ELR (cell line): ENCODE results near the gene CAMK2A.
A peak's percentile ranks its signal among the peaks of the same experiment; 100 is the strongest.

Source experiments
- DNase-seq: peaks from one replicate; pipeline ENCODE4 v3.0.0-alpha.2; 2015; ENCODE audit warnings: low read depth

The CAMK2A gene

GRCh38 chr5:150289551-150290390 is at the start of gene CAMK2A:
Gene CAMK2A, minus strand, starts transcription at chr5:150289773. Its CDS starts 148 bp downstream, at chr5:150289625.
- DNase-seq = no peak

- DNase-seq = no peak
Observed at GRCh38 chr5:150339165-150339564, 49.6 kb upstream of the CAMK2A start.

- DNase-seq = no peak
Observed at GRCh38 chr5:150338546-150338945, 49.0 kb upstream of the CAMK2A start.

- DNase-seq = no peak
Observed at GRCh38 chr5:150335778-150336177, 46.2 kb upstream of the CAMK2A start.

- no peak for DNase-seq
Observed at GRCh38 chr5:150333400-150333799, 43.8 kb upstream of the CAMK2A start.

- DNase-seq = no peak
Observed at GRCh38 chr5:150329881-150330876, 40.6 kb upstream of the CAMK2A start.

GRCh38 chr5:150329038-150329437 is 39.5 kb upstream of the CAMK2A start:
- DNase-seq = no peak

- DNase-seq = no peak
Observed at GRCh38 chr5:150328515-150328914, 38.9 kb upstream of the CAMK2A start.

- no peak for DNase-seq
Observed at GRCh38 chr5:150327139-150327538, 37.6 kb upstream of the CAMK2A start.

- no peak for DNase-seq
Observed at GRCh38 chr5:150326707-150327106, 37.1 kb upstream of the CAMK2A start.

- no peak for DNase-seq
Observed at GRCh38 chr5:150325426-150325825, 35.9 kb upstream of the CAMK2A start.

GRCh38 chr5:150323819-150324218 is 34.2 kb upstream of the CAMK2A start:
- no peak for DNase-seq

- DNase-seq = peak; percentile 73
Observed at GRCh38 chr5:150323092-150323491, 33.5 kb upstream of the CAMK2A start.

GRCh38 chr5:150322202-150322601 is 32.6 kb upstream of the CAMK2A start:
- peak; percentile 94 for DNase-seq

GRCh38 chr5:150321784-150322183 is 32.2 kb upstream of the CAMK2A start:
- no peak for DNase-seq

- no peak for DNase-seq
Observed at GRCh38 chr5:150321211-150321610, 31.6 kb upstream of the CAMK2A start.

- peak; percentile 85 for DNase-seq
Observed at GRCh38 chr5:150320044-150320613, 30.6 kb upstream of the CAMK2A start.

GRCh38 chr5:150319484-150319790 is 29.9 kb upstream of the CAMK2A start:
- no peak for DNase-seq

GRCh38 chr5:150318613-150319483 is 29.3 kb upstream of the CAMK2A start:
- peak; percentile 39 for DNase-seq

GRCh38 chr5:150317048-150318003 is 27.8 kb upstream of the CAMK2A start:
- peak; percentile 100 for DNase-seq
